ENCODE results near the gene PCGF5.
A peak's percentile ranks its signal among the peaks of the same experiment; 100 is the strongest.
"Not testable (repeated sequence)": the region's sequence is repeated elsewhere in the genome, so short reads cannot be mapped to it uniquely, and the experiment has no call there.

Gene PCGF5

GRCh38 chr10:91220194-91220953 lies at the start of gene PCGF5:
Gene PCGF5 (plus strand): TSS chr10:91220663. CDS start chr10:91222872, 2,209 bp downstream.
- peak within 1 kb of the TSS; percentile 16 for H3K27ac ChIP-seq
- peak; percentile 51 for DNase-seq (ENCODE audit: low read depth, low spot score)

- no peak for DNase-seq (ENCODE audit: low read depth, low spot score)
- H3K27ac ChIP-seq, result no peak overlapping the region
These were observed 49.0 kb upstream of the PCGF5 start for GRCh38 chr10:91171485-91171884.

GRCh38 chr10:91172348-91172747 lies 48.1 kb upstream of the PCGF5 start:
- no peak overlapping the region for H3K27ac ChIP-seq
- no peak for DNase-seq (ENCODE audit: low read depth, low spot score)

GRCh38 chr10:91185239-91185875 lies 35.1 kb upstream of the PCGF5 start:
- H3K27ac ChIP-seq, result no peak overlapping the region
- DNase-seq (ENCODE audit: low read depth, low spot score), result no peak

- no peak overlapping the region for H3K27ac ChIP-seq
- no peak for DNase-seq (ENCODE audit: low read depth, low spot score)
These were observed 33.3 kb upstream of the PCGF5 start for GRCh38 chr10:91187156-91187555.

- DNase-seq (ENCODE audit: low read depth, low spot score); H3K27ac ChIP-seq: not testable (repeated sequence)
These were observed 32.5 kb upstream of the PCGF5 start for GRCh38 chr10:91188010-91188409.

- DNase-seq (ENCODE audit: low read depth, low spot score), result no peak
- no peak overlapping the region for H3K27ac ChIP-seq
These were observed 31.6 kb upstream of the PCGF5 start for GRCh38 chr10:91188889-91189288.

GRCh38 chr10:91190388-91190870 lies 30.0 kb upstream of the PCGF5 start:
- no peak for DNase-seq (ENCODE audit: low read depth, low spot score)
- H3K27ac ChIP-seq, result no peak overlapping the region

- no peak overlapping the region for H3K27ac ChIP-seq
- DNase-seq (ENCODE audit: low read depth, low spot score), result no peak
These were observed 29.4 kb upstream of the PCGF5 start for GRCh38 chr10:91190876-91191583.

- no peak overlapping the region for H3K27ac ChIP-seq
- DNase-seq (ENCODE audit: low read depth, low spot score), result no peak
These were observed 28.9 kb upstream of the PCGF5 start for GRCh38 chr10:91191584-91191919.

- no peak overlapping the region for H3K27ac ChIP-seq
- no peak for DNase-seq (ENCODE audit: low read depth, low spot score)
These were observed 25.8 kb upstream of the PCGF5 start for GRCh38 chr10:91194497-91195179.

GRCh38 chr10:91196268-91197048 lies 24.0 kb upstream of the PCGF5 start:
- H3K27ac ChIP-seq, result no peak overlapping the region
- DNase-seq (ENCODE audit: low read depth, low spot score), result peak; percentile 22

GRCh38 chr10:91197127-91197526 lies 23.3 kb upstream of the PCGF5 start:
- DNase-seq (ENCODE audit: low read depth, low spot score), result no peak
- no peak overlapping the region for H3K27ac ChIP-seq

- no peak overlapping the region for H3K27ac ChIP-seq
- DNase-seq (ENCODE audit: low read depth, low spot score), result no peak
These were observed 21.7 kb upstream of the PCGF5 start for GRCh38 chr10:91198781-91199180.

GRCh38 chr10:91200314-91201212 lies 19.9 kb upstream of the PCGF5 start:
- no peak overlapping the region for H3K27ac ChIP-seq
- DNase-seq (ENCODE audit: low read depth, low spot score), result no peak

- H3K27ac ChIP-seq, result no peak overlapping the region
- DNase-seq (ENCODE audit: low read depth, low spot score), result no peak
These were observed 19.1 kb upstream of the PCGF5 start for GRCh38 chr10:91201213-91201996.

- DNase-seq (ENCODE audit: low read depth, low spot score), result no peak
- no peak overlapping the region for H3K27ac ChIP-seq
These were observed 14.0 kb upstream of the PCGF5 start for GRCh38 chr10:91206427-91206826.

- no peak for DNase-seq (ENCODE audit: low read depth, low spot score)
- H3K27ac ChIP-seq, result no peak overlapping the region
These were observed 13.5 kb upstream of the PCGF5 start for GRCh38 chr10:91206837-91207474.

Data from epithelial cell of prostate (primary cell).